Suprapubic skin (tissue), 4 donors: ENCODE data around the gene METTL16.
"Not testable (repeated sequence)": the region's sequence is repeated elsewhere in the genome, so short reads cannot be mapped to it uniquely, and the experiment has no call there.

Experiments used
- EP300 ChIP-seq: sonication (generic); formaldehyde crosslinking; IDR thresholded peaks from one replicate; pipeline ENCODE4 v1.6.1; 2017; ENCODE audit warnings: antibody characterized with exemption
- POLR2AphosphoS5 ChIP-seq, 3 donors: sonication (generic); formaldehyde crosslinking; IDR thresholded peaks; one replicate each; pipeline ENCODE4 v1.6.1; 2017; ENCODE audit warnings: antibody characterized with exemption in 3 of 3
- TF ChIP-seq, protein P1 (sequence below), 2 donors: fragments of 200-600 bp in 1 of 2; fragments of 450-650 bp in 1 of 2; sonication (generic) in 1 of 2; IDR thresholded peaks; one replicate each; pipeline ENCODE4 v1.5.1; 2016 to 2019; ENCODE audit warnings: antibody characterized with exemption in 2 of 2, mild to moderate bottlenecking in 1 of 2, moderate library complexity in 1 of 2

DNA sequence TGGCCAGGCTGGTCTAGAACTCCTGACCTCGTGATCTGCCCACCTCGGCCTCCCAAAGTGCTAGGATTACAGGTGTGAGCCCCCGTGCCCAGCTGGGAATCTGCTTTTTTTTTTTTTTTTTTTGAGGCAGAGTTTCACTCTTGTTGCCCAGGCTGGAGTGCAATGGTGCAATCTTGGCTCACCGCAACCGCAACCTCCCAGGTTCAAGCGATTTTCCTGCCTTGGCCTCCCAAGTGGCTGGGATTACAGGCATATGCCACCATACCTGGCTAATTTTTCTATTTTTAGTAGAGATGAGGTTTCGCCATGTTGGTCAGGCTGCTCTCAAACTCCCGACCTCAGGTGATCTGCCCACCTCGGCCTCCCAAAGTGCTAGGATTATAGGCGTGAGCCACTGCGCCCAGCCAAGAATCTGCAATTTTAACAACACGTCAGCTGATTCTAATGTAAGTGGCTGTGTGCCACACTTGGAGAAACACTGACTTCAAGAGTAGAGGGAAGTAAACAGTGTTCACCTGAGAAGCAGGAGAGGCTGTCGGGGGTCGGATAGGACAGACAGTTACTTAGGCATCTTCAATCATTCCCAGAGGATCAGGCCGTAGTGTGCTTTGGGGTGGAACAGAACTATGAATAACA lies 10.2 kb upstream of the METTL16 start:
- TF ChIP-seq, protein P1, sequence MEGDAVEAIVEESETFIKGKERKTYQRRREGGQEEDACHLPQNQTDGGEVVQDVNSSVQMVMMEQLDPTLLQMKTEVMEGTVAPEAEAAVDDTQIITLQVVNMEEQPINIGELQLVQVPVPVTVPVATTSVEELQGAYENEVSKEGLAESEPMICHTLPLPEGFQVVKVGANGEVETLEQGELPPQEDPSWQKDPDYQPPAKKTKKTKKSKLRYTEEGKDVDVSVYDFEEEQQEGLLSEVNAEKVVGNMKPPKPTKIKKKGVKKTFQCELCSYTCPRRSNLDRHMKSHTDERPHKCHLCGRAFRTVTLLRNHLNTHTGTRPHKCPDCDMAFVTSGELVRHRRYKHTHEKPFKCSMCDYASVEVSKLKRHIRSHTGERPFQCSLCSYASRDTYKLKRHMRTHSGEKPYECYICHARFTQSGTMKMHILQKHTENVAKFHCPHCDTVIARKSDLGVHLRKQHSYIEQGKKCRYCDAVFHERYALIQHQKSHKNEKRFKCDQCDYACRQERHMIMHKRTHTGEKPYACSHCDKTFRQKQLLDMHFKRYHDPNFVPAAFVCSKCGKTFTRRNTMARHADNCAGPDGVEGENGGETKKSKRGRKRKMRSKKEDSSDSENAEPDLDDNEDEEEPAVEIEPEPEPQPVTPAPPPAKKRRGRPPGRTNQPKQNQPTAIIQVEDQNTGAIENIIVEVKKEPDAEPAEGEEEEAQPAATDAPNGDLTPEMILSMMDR (IDR thresholded peaks at IDR 0.05), result not testable (repeated sequence)
- TF ChIP-seq EP300; POLR2AphosphoS5 (IDR thresholded peaks at IDR 0.05): not testable (repeated sequence)
